Parathyroid adenoma (tissue), 2 donors: ENCODE measurements around the gene TUBG1.

ENCODE experiments used
- H2AFZ ChIP-seq: fragments of 300-600 bp; sonication (generic); one replicate; pipeline ENCODE4 v1.7.0; 2017; ENCODE audit warnings: antibody characterized with exemption, mild to moderate bottlenecking
- H3K27ac ChIP-seq: fragments of 300-600 bp; sonication (generic); one replicate; pipeline ENCODE4 v1.7.0; 2017
- H3K27me3 ChIP-seq: fragments of 300-600 bp; sonication (generic); one replicate; pipeline ENCODE4 v1.7.0; 2017; ENCODE audit warnings: low read length; ENCODE audit not compliant: control insufficient read depth, insufficient read depth
- H3K36me3 ChIP-seq: fragments of 300-600 bp; sonication (generic); one replicate; pipeline ENCODE4 v1.7.0; 2017; ENCODE audit warnings: low read length; ENCODE audit not compliant: control insufficient read depth, insufficient read depth
- H3K4me1 ChIP-seq: fragments of 300-600 bp; sonication (generic); one replicate; pipeline ENCODE4 v1.7.0; 2017; ENCODE audit warnings: control low read depth
- H3K4me2 ChIP-seq: fragments of 300-600 bp; sonication (generic); one replicate; pipeline ENCODE4 v1.7.0; 2017; ENCODE audit warnings: low read length
- H3K4me3 ChIP-seq: fragments of 300-600 bp; sonication (generic); one replicate; pipeline ENCODE4 v1.7.0; 2017; ENCODE audit warnings: low read depth, low read length
- H3K79me2 ChIP-seq: fragments of 300-600 bp; sonication (generic); one replicate; pipeline ENCODE4 v1.7.0; 2017; ENCODE audit warnings: control low read depth
- H3K9ac ChIP-seq: fragments of 300-600 bp; sonication (generic); one replicate; pipeline ENCODE4 v1.7.0; 2017; ENCODE audit warnings: mild to moderate bottlenecking
- H3K9me3 ChIP-seq: fragments of 300-600 bp; sonication (generic); one replicate; pipeline ENCODE4 v1.7.0; 2017; ENCODE audit warnings: low read length; ENCODE audit not compliant: control insufficient read depth
- CTCF ChIP-seq: fragments of 300-600 bp; sonication (generic); IDR thresholded peaks from one replicate; pipeline ENCODE4 v1.7.0; 2017; ENCODE audit warnings: antibody characterized with exemption, mild to moderate bottlenecking
- donor health status: primary hyperparathyroidism.

Gene TUBG1

GRCh38 chr17:42571435-42572225 is 37.9 kb upstream of the TUBG1 start:
- Histone ChIP-seq H3K27me3 (no peaks in the 10 kb centered on the region), H3K36me3 (no peaks in the 10 kb centered on the region), H3K79me2 (no peaks in the 10 kb centered on the region), H3K4me1 (peaks cover 5% of the 10 kb centered on the region), H3K9me3 (no peaks in the 10 kb centered on the region), H2AFZ (no peak overlapping the region), H3K4me3 (no peak overlapping the region), H3K27ac (no peak overlapping the region), H3K4me2 (no peak overlapping the region), H3K9ac (no peak overlapping the region)
- TF ChIP-seq CTCF = no peak

GRCh38 chr17:42573095-42573494 is 36.4 kb upstream of the TUBG1 start:
- Histone ChIP-seq H2AFZ (no peak overlapping the region), H3K4me2 (no peak overlapping the region), H3K79me2 (no peaks in the 10 kb centered on the region), H3K36me3 (no peaks in the 10 kb centered on the region), H3K9me3 (no peaks in the 10 kb centered on the region), H3K4me3 (no peak overlapping the region), H3K27ac (no peak overlapping the region), H3K27me3 (no peaks in the 10 kb centered on the region), H3K9ac (no peak overlapping the region), H3K4me1 (peaks cover 3% of the 10 kb centered on the region)
- TF ChIP-seq CTCF = no peak

GRCh38 chr17:42574463-42574862 is 35.0 kb upstream of the TUBG1 start:
- Histone ChIP-seq H3K27ac (no peak overlapping the region), H2AFZ (no peak overlapping the region), H3K4me3 (no peak overlapping the region), H3K36me3 (no peaks in the 10 kb centered on the region), H3K79me2 (no peaks in the 10 kb centered on the region), H3K27me3 (no peaks in the 10 kb centered on the region), H3K4me1 (peaks cover 9% of the 10 kb centered on the region), H3K9ac (no peak overlapping the region), H3K9me3 (no peaks in the 10 kb centered on the region), H3K4me2 (no peak overlapping the region)
- no peak for TF ChIP-seq CTCF

- peak overlapping the region; percentile 71 for H3K4me2 ChIP-seq
- no peaks in the 10 kb centered on the region for H3K27me3 ChIP-seq
- H3K36me3 ChIP-seq = no peaks in the 10 kb centered on the region
- peak overlapping the region; percentile 83 for H3K27ac ChIP-seq
- peak overlapping the region; percentile 78 for H2AFZ ChIP-seq
- no peaks in the 10 kb centered on the region for H3K9me3 ChIP-seq
- H3K79me2 ChIP-seq = peaks cover 4% of the 10 kb centered on the region
- no peak overlapping the region for H3K9ac ChIP-seq
- peak overlapping the region; percentile 99 for H3K4me3 ChIP-seq
- peaks cover 9% of the 10 kb centered on the region for H3K4me1 ChIP-seq
- TF ChIP-seq CTCF = no peak
Measured at GRCh38 chr17:42577140-42577531, 32.3 kb upstream of the TUBG1 start.
